ENCODE data around the gene PCGF1. TPM values are rescaled to one million over a fixed set of nuclear protein-coding genes. Genes with fewer than 3 reads are reported as not detected.

PCGF1 gene
- polyA plus RNA-seq, 1 donor: 25.5 TPM

- Histone ChIP-seq H3K4me3 (ENCODE audit: low read length) (peak overlapping the region; percentile 74), H3K4me1 (ENCODE audit: control insufficient read depth, insufficient read depth, low read length) (peaks cover 33% of the 10 kb centered on the region), H3K36me3 (ENCODE audit: control insufficient read depth, insufficient read depth, low read length) (peaks cover 16% of the 10 kb centered on the region), H3K27ac (ENCODE audit: low read length) (peak overlapping the region; percentile 97), H3K27me3 (ENCODE audit: control insufficient read depth, insufficient read depth, low read length) (peaks cover 41% of the 10 kb centered on the region), H3K9me3 (ENCODE audit: control insufficient read depth, low read depth, low read length) (peaks cover 3% of the 10 kb centered on the region)
- DNase-seq: no peak
- no CpG with 5 or more reads among the region's 3 CpGs for WGBS (ENCODE audit: insufficient coverage, low lambda C conversion rate)
Measured at GRCh38 chr2:74504591-74504990, 2.9 kb downstream of the PCGF1 start.

GRCh38 chr2:74503506-74504475, 3.7 kb downstream of the PCGF1 start:
- H3K27ac ChIP-seq (ENCODE audit: low read length): peak overlapping the region; percentile 97
- peaks cover 16% of the 10 kb centered on the region for H3K36me3 ChIP-seq (ENCODE audit: control insufficient read depth, insufficient read depth, low read length)
- peaks cover 43% of the 10 kb centered on the region for H3K27me3 ChIP-seq (ENCODE audit: control insufficient read depth, insufficient read depth, low read length)
- peaks cover 33% of the 10 kb centered on the region for H3K4me1 ChIP-seq (ENCODE audit: control insufficient read depth, insufficient read depth, low read length)
- H3K9me3 ChIP-seq (ENCODE audit: control insufficient read depth, low read depth, low read length): peaks cover 6% of the 10 kb centered on the region
- no peak for DNase-seq
- peak overlapping the region; percentile 74 for H3K4me3 ChIP-seq (ENCODE audit: low read length)
- no CpG with 5 or more reads among the region's 45 CpGs for WGBS (ENCODE audit: insufficient coverage, low lambda C conversion rate)

GRCh38 chr2:74502720-74503505, 4.6 kb downstream of the PCGF1 start:
- H3K36me3 ChIP-seq (ENCODE audit: control insufficient read depth, insufficient read depth, low read length): peaks cover 16% of the 10 kb centered on the region
- no CpG with 5 or more reads among the region's 67 CpGs for WGBS (ENCODE audit: insufficient coverage, low lambda C conversion rate)
- peak; percentile 88 to 93 for DNase-seq
- H3K9me3 ChIP-seq (ENCODE audit: control insufficient read depth, low read depth, low read length): peaks cover 7% of the 10 kb centered on the region
- H3K27ac ChIP-seq (ENCODE audit: low read length): peak overlapping the region; percentile 97
- peaks cover 46% of the 10 kb centered on the region for H3K27me3 ChIP-seq (ENCODE audit: control insufficient read depth, insufficient read depth, low read length)
- peaks cover 35% of the 10 kb centered on the region for H3K4me1 ChIP-seq (ENCODE audit: control insufficient read depth, insufficient read depth, low read length)
- peak overlapping the region; percentile 74 for H3K4me3 ChIP-seq (ENCODE audit: low read length)

- peak; percentile 74 to 89 for DNase-seq
- Histone ChIP-seq H3K27me3 (ENCODE audit: control insufficient read depth, insufficient read depth, low read length) (peaks cover 53% of the 10 kb centered on the region), H3K27ac (ENCODE audit: low read length) (peak overlapping the region; percentile 97), H3K4me1 (ENCODE audit: control insufficient read depth, insufficient read depth, low read length) (peaks cover 40% of the 10 kb centered on the region), H3K36me3 (ENCODE audit: control insufficient read depth, insufficient read depth, low read length) (peaks cover 16% of the 10 kb centered on the region), H3K9me3 (ENCODE audit: control insufficient read depth, low read depth, low read length) (peaks cover 9% of the 10 kb centered on the region), H3K4me3 (ENCODE audit: low read length) (peak overlapping the region; percentile 74)
- WGBS (ENCODE audit: insufficient coverage, low lambda C conversion rate): no CpG with 5 or more reads among the region's 32 CpGs
Measured at GRCh38 chr2:74502147-74502719, 5.3 kb downstream of the PCGF1 start.

- DNase-seq: peak in 1 of 2 donors; percentile 43
- peaks cover 45% of the 10 kb centered on the region for H3K4me1 ChIP-seq (ENCODE audit: control insufficient read depth, insufficient read depth, low read length)
- 40% methylated on average over 2 of the region's 18 CpGs for WGBS (ENCODE audit: insufficient coverage, low lambda C conversion rate)
- H3K36me3 ChIP-seq (ENCODE audit: control insufficient read depth, insufficient read depth, low read length): peaks cover 17% of the 10 kb centered on the region
- peaks cover 54% of the 10 kb centered on the region for H3K27me3 ChIP-seq (ENCODE audit: control insufficient read depth, insufficient read depth, low read length)
- H3K27ac ChIP-seq (ENCODE audit: low read length): peak overlapping the region; percentile 97
- H3K9me3 ChIP-seq (ENCODE audit: control insufficient read depth, low read depth, low read length): peaks cover 9% of the 10 kb centered on the region
- H3K4me3 ChIP-seq (ENCODE audit: low read length): peak overlapping the region; percentile 74
Measured at GRCh38 chr2:74501335-74502071, 6.0 kb downstream of the PCGF1 start.

- peaks cover 54% of the 10 kb centered on the region for H3K27me3 ChIP-seq (ENCODE audit: control insufficient read depth, insufficient read depth, low read length)
- H3K36me3 ChIP-seq (ENCODE audit: control insufficient read depth, insufficient read depth, low read length): peaks cover 12% of the 10 kb centered on the region
- peaks cover 44% of the 10 kb centered on the region for H3K4me1 ChIP-seq (ENCODE audit: control insufficient read depth, insufficient read depth, low read length)
- no peak for DNase-seq
- peaks cover 9% of the 10 kb centered on the region for H3K9me3 ChIP-seq (ENCODE audit: control insufficient read depth, low read depth, low read length)
- H3K27ac ChIP-seq (ENCODE audit: low read length): peak overlapping the region; percentile 97
- peak overlapping the region; percentile 74 for H3K4me3 ChIP-seq (ENCODE audit: low read length)
Measured at GRCh38 chr2:74500578-74500946, 6.9 kb downstream of the PCGF1 start.

- Histone ChIP-seq H3K4me1 (ENCODE audit: control insufficient read depth, insufficient read depth, low read length) (peaks cover 41% of the 10 kb centered on the region), H3K36me3 (ENCODE audit: control insufficient read depth, insufficient read depth, low read length) (peaks cover 9% of the 10 kb centered on the region), H3K4me3 (ENCODE audit: low read length) (peak overlapping the region; percentile 74), H3K27ac (ENCODE audit: low read length) (peak overlapping the region; percentile 97), H3K27me3 (ENCODE audit: control insufficient read depth, insufficient read depth, low read length) (peaks cover 54% of the 10 kb centered on the region), H3K9me3 (ENCODE audit: control insufficient read depth, low read depth, low read length) (peaks cover 9% of the 10 kb centered on the region)
- 40% methylated on average over 1 of the region's 15 CpGs for WGBS (ENCODE audit: insufficient coverage, low lambda C conversion rate)
- DNase-seq: no peak
Measured at GRCh38 chr2:74499940-74500577, 7.4 kb downstream of the PCGF1 start.

GRCh38 chr2:74499267-74499939, 8.1 kb downstream of the PCGF1 start, which contains the start of gene LBX2:
LBX2 (minus strand) TSS chr2:74499603; CDS start chr2:74499537, 66 bp downstream.
- WGBS (ENCODE audit: insufficient coverage, low lambda C conversion rate): no CpG with 5 or more reads among the region's 65 CpGs
- peaks cover 9% of the 10 kb centered on the region for H3K9me3 ChIP-seq (ENCODE audit: control insufficient read depth, low read depth, low read length)
- H3K4me1 ChIP-seq (ENCODE audit: control insufficient read depth, insufficient read depth, low read length): peaks cover 37% of the 10 kb centered on the region
- H3K36me3 ChIP-seq (ENCODE audit: control insufficient read depth, insufficient read depth, low read length): peaks cover 5% of the 10 kb centered on the region
- peak within 1 kb of the TSS; percentile 97 for H3K27ac ChIP-seq (ENCODE audit: low read length)
- peak in 1 of 2 donors; percentile 81 for DNase-seq
- peaks cover 54% of the 10 kb centered on the region for H3K27me3 ChIP-seq (ENCODE audit: control insufficient read depth, insufficient read depth, low read length)
- H3K4me3 ChIP-seq (ENCODE audit: low read length): peak within 1 kb of the TSS; percentile 74
